ENCODE results near the gene RPL22L1.
A peak's percentile ranks its signal among the peaks of the same experiment; 100 is the strongest.
"Not testable (repeated sequence)": the region's sequence is repeated elsewhere in the genome, so short reads cannot be mapped to it uniquely, and the experiment has no call there.

The RPL22L1 gene

DNA sequence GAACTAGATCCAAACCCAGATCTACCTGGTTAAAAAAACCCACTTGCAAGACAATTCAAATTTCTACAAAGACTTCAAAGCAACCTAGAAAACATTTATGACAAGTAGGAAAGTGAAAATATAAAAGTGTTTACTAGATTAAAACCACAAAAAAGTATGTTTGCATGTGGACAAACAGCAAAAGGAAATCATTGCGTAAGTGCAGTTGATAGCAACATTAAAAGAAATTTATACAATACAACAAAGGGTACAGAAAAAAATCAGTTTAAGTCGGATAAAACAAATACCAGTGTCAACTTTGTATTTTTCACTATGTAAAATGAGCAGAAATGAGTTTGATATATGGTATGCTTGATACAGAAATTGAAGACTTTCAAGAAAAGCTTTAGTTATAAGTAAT lies 35.9 kb upstream of the RPL22L1 start:
- H3K9me3 ChIP-seq (ENCODE audit: control insufficient read depth, insufficient read depth, low read length): peaks cover 8% of the 10 kb centered on the region
- no peak overlapping the region for H3K9ac ChIP-seq (ENCODE audit: low read depth, low read length)
- peaks cover 29% of the 10 kb centered on the region for H3K27me3 ChIP-seq (ENCODE audit: control insufficient read depth, insufficient read depth, low read length)
- H3K4me1 ChIP-seq (ENCODE audit: control insufficient read depth, insufficient read depth, low read length): 0 out of 2 replicates have a peak, but pooled peaks cover 4% of the 10 kb centered on the region
- H3K27ac ChIP-seq (ENCODE audit: low read depth, low read length): no peak overlapping the region
- H3K4me3 ChIP-seq (ENCODE audit: low read depth, low read length): no peak overlapping the region
- 0 out of 2 replicates have a peak, but pooled peaks cover 3% of the 10 kb centered on the region for H3K36me3 ChIP-seq (ENCODE audit: control insufficient read depth, insufficient read depth, low read length)

DNA sequence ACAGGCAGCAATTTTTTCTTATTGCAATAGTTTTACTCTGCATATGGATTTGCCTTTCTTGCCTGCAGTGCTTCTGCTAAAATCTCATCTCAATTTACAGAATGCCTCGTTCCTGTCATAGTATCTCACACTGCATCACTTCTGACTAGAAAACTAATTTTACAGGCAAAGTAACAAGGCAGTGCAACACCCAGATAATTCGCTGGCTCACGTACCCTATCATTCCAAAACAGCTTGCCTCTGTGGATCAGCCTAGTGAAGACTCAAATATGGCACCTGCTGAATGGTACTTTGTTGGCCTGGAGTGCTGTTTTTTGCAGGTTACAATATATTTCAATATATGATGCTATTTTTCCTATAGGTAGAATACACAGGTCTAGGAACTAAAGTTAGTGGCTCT lies 33.1 kb upstream of the RPL22L1 start:
- Histone ChIP-seq H3K9ac (ENCODE audit: low read depth, low read length) (no peak overlapping the region), H3K4me3 (ENCODE audit: low read depth, low read length) (no peak overlapping the region), H3K36me3 (ENCODE audit: control insufficient read depth, insufficient read depth, low read length) (0 out of 2 replicates have a peak, but pooled peaks cover 3% of the 10 kb centered on the region), H3K4me1 (ENCODE audit: control insufficient read depth, insufficient read depth, low read length) (0 out of 2 replicates have a peak, but pooled peaks cover 4% of the 10 kb centered on the region), H3K27ac (ENCODE audit: low read depth, low read length) (no peak overlapping the region), H3K9me3 (ENCODE audit: control insufficient read depth, insufficient read depth, low read length) (no peaks in the 10 kb centered on the region), H3K27me3 (ENCODE audit: control insufficient read depth, insufficient read depth, low read length) (peaks cover 15% of the 10 kb centered on the region)

DNA sequence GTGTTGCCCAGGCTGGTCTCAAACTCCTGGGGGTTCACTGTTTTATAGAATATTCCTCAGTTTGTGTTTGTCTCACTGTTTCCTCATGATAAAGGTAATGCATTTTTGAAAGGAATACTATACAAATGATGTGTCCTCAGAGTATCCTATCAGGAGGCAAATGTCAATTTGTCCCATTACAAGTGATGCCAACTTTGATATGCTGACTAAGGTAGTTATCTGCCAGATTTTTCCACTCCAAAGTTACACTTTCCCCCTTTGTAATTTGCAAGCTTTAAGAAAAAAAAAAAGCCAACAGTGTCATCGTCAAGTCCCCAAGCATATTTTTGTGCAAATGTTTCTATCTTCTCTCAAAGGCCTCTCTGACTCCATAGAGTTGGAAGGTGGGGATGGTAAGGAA lies 29.5 kb upstream of the RPL22L1 start:
- H3K27ac ChIP-seq (ENCODE audit: low read depth, low read length): no peak overlapping the region
- no peaks in the 10 kb centered on the region for H3K36me3 ChIP-seq (ENCODE audit: control insufficient read depth, insufficient read depth, low read length)
- peaks cover 4% of the 10 kb centered on the region; the same call in 1 of the 2 replicates for H3K9me3 ChIP-seq (ENCODE audit: control insufficient read depth, insufficient read depth, low read length)
- H3K9ac ChIP-seq (ENCODE audit: low read depth, low read length): no peak overlapping the region
- no peaks in the 10 kb centered on the region for H3K4me1 ChIP-seq (ENCODE audit: control insufficient read depth, insufficient read depth, low read length)
- H3K27me3 ChIP-seq (ENCODE audit: control insufficient read depth, insufficient read depth, low read length): no peaks in the 10 kb centered on the region
- no peak overlapping the region for H3K4me3 ChIP-seq (ENCODE audit: low read depth, low read length)

DNA sequence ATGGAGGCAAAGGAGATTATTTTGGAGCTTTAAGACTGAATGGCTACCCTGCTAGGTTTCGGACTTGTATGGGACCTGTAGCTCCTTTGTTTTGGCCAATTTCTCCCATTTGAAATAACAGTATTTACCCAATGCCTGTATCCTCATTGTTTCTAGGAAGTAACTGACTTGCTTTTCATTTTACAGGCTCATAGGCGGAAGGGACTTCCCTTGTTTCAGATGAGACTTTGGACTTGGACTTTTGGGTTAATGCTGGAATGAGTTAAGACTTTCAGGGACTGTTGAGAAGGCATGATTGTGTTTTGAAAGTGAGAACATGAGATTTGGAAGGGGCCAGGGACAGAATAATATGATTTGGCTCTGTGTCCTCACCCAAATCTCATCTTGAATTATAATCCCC lies 28.0 kb upstream of the RPL22L1 start:
- H3K27me3 ChIP-seq (ENCODE audit: control insufficient read depth, insufficient read depth, low read length): no peaks in the 10 kb centered on the region
- no peak overlapping the region for H3K9ac ChIP-seq (ENCODE audit: low read depth, low read length)
- no peak overlapping the region for H3K27ac ChIP-seq (ENCODE audit: low read depth, low read length)
- no peaks in the 10 kb centered on the region for H3K36me3 ChIP-seq (ENCODE audit: control insufficient read depth, insufficient read depth, low read length)
- H3K4me1 ChIP-seq (ENCODE audit: control insufficient read depth, insufficient read depth, low read length): no peaks in the 10 kb centered on the region
- no peak overlapping the region for H3K4me3 ChIP-seq (ENCODE audit: low read depth, low read length)
- peaks cover 4% of the 10 kb centered on the region; the same call in 1 of the 2 replicates for H3K9me3 ChIP-seq (ENCODE audit: control insufficient read depth, insufficient read depth, low read length)

DNA sequence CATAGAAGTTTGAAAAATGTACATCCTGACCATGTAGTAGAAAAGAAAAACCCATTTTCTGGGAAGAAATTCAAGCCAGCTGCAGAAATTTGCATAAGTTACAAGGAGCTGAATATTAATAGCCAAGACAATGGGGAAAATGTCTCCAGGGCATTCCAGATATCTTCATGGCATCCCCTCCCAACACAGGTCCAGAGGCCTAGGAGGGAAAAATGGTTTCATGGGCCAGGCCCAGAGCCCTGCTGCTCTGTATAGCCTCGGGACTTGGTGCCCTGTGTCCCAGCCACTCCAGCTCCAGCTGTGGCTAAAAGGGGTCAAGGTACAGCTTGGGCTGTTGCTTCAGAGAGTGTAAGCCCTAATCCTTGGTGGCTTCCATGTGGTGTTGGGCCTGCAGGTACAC lies 27.2 kb upstream of the RPL22L1 start:
- not testable (repeated sequence) for H3K36me3 ChIP-seq (ENCODE audit: control insufficient read depth, insufficient read depth, low read length); H3K27me3 ChIP-seq (ENCODE audit: control insufficient read depth, insufficient read depth, low read length); H3K4me3 ChIP-seq (ENCODE audit: low read depth, low read length); H3K27ac ChIP-seq (ENCODE audit: low read depth, low read length); H3K9me3 ChIP-seq (ENCODE audit: control insufficient read depth, insufficient read depth, low read length); H3K4me1 ChIP-seq (ENCODE audit: control insufficient read depth, insufficient read depth, low read length); H3K9ac ChIP-seq (ENCODE audit: low read depth, low read length)

DNA sequence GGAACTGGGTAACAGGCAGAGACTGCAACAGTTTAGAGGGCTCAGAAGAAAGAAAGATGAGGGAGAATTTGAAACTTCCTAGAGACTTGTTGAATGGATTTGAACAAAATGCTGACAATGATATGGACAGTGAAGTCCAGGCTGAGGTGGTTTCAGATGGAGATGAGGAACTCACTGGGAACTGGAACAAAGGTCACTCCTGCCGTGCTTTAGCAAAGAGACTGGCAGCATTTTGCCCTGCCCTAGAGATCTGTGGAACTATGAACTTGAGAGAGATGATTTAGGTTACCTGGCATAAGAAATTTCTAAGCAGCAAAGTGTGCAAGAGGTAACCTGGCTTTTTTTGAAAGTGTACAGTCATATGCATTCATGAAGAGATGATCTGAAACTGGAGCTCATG lies 26.8 kb upstream of the RPL22L1 start:
- no peaks in the 10 kb centered on the region for H3K27me3 ChIP-seq (ENCODE audit: control insufficient read depth, insufficient read depth, low read length)
- no peak overlapping the region for H3K4me3 ChIP-seq (ENCODE audit: low read depth, low read length)
- no peak overlapping the region for H3K9ac ChIP-seq (ENCODE audit: low read depth, low read length)
- H3K4me1 ChIP-seq (ENCODE audit: control insufficient read depth, insufficient read depth, low read length): no peaks in the 10 kb centered on the region
- H3K27ac ChIP-seq (ENCODE audit: low read depth, low read length): no peak overlapping the region
- H3K9me3 ChIP-seq (ENCODE audit: control insufficient read depth, insufficient read depth, low read length): peaks cover 4% of the 10 kb centered on the region; the same call in 1 of the 2 replicates
- H3K36me3 ChIP-seq (ENCODE audit: control insufficient read depth, insufficient read depth, low read length): no peaks in the 10 kb centered on the region

DNA sequence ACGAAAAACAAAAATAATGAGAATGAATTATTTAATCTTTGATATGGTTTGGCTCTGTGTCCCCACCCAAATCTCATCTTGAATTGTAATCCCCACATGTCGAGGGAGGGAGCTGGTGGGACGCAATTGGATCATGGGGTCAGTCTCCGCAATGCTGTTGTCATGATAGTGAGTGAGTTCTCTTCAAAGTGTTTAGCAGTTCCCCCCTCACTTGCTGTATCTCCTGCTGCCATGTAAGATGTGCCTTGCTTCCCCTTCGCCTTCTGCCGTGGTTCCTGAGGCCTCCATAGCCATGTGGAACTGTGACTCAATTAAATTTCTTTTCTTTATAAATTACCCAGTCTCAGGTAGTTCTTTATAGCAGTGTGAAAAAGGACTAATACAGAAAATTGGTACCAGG lies 26.3 kb upstream of the RPL22L1 start:
- not testable (repeated sequence) for H3K36me3 ChIP-seq (ENCODE audit: control insufficient read depth, insufficient read depth, low read length); H3K9ac ChIP-seq (ENCODE audit: low read depth, low read length); H3K4me1 ChIP-seq (ENCODE audit: control insufficient read depth, insufficient read depth, low read length); H3K27me3 ChIP-seq (ENCODE audit: control insufficient read depth, insufficient read depth, low read length); H3K9me3 ChIP-seq (ENCODE audit: control insufficient read depth, insufficient read depth, low read length); H3K4me3 ChIP-seq (ENCODE audit: low read depth, low read length); H3K27ac ChIP-seq (ENCODE audit: low read depth, low read length)

DNA sequence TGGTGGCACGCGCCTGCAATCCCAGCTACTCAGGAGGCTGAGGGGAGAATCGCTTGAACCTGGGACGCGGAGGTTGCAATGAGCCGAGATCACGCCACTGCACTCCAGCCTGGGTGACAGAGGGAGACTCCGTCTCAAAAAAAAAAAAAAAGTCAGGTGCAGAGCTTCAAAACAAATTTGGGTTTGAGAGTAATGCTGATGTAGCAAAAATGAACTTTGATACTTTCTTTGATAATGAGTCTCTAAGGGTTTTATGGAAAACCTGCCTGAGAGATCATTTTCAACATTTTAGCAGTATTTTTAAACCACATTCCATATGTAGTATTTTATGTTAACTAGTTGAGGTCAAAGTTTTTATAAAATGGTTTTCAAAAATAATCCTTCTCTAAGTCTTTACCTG lies 23.9 kb upstream of the RPL22L1 start:
- no peak overlapping the region for H3K4me3 ChIP-seq (ENCODE audit: low read depth, low read length)
- no peak overlapping the region for H3K27ac ChIP-seq (ENCODE audit: low read depth, low read length)
- no peaks in the 10 kb centered on the region for H3K36me3 ChIP-seq (ENCODE audit: control insufficient read depth, insufficient read depth, low read length)
- no peak overlapping the region for H3K9ac ChIP-seq (ENCODE audit: low read depth, low read length)
- peaks cover 4% of the 10 kb centered on the region; the same call in 1 of the 2 replicates for H3K9me3 ChIP-seq (ENCODE audit: control insufficient read depth, insufficient read depth, low read length)
- no peaks in the 10 kb centered on the region for H3K4me1 ChIP-seq (ENCODE audit: control insufficient read depth, insufficient read depth, low read length)
- no peaks in the 10 kb centered on the region for H3K27me3 ChIP-seq (ENCODE audit: control insufficient read depth, insufficient read depth, low read length)

DNA sequence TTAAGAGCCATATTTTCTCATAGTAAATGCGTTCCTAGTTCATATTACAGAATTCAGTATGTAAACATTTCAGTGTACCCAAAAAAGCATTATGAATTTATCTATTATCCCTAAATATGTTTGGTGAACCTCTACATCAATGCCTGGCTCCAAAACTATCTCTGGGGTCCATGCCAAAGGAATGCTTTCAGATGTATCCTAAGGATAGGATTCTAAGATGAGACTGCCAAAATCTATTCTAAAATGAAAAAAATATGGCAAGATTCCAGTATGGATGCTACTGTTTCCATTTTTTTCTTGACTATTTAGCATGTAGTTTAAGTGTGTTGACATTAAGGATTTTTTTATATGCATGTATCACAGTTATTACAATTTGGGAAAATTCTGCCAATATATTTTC lies 19.6 kb upstream of the RPL22L1 start:
- Histone ChIP-seq H3K9ac (ENCODE audit: low read depth, low read length) (no peak overlapping the region), H3K9me3 (ENCODE audit: control insufficient read depth, insufficient read depth, low read length) (no peaks in the 10 kb centered on the region), H3K4me3 (ENCODE audit: low read depth, low read length) (no peak overlapping the region), H3K27me3 (ENCODE audit: control insufficient read depth, insufficient read depth, low read length) (no peaks in the 10 kb centered on the region), H3K36me3 (ENCODE audit: control insufficient read depth, insufficient read depth, low read length) (no peaks in the 10 kb centered on the region), H3K4me1 (ENCODE audit: control insufficient read depth, insufficient read depth, low read length) (no peaks in the 10 kb centered on the region), H3K27ac (ENCODE audit: low read depth, low read length) (no peak overlapping the region)

DNA sequence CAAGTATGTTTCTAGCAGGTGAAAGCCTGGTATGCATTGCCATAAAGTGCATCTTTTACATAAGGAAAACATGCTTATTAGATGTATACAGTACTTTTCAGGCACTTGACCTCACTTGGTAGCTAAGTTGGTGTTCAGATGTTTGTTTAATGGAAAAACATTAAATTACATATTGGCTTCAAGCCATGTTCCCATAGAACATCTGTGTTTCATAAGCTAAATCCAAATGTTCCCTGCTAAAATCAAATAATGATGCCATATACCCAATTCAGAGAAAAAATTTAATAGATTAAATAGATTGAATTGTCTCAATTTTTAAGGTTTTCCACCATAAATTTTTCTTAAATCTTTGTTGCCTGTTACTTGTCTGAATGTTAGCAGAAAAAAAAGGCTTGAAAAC lies 19.1 kb upstream of the RPL22L1 start:
- Histone ChIP-seq H3K9ac (ENCODE audit: low read depth, low read length) (no peak overlapping the region), H3K27me3 (ENCODE audit: control insufficient read depth, insufficient read depth, low read length) (no peaks in the 10 kb centered on the region), H3K9me3 (ENCODE audit: control insufficient read depth, insufficient read depth, low read length) (no peaks in the 10 kb centered on the region), H3K4me1 (ENCODE audit: control insufficient read depth, insufficient read depth, low read length) (no peaks in the 10 kb centered on the region), H3K36me3 (ENCODE audit: control insufficient read depth, insufficient read depth, low read length) (no peaks in the 10 kb centered on the region), H3K27ac (ENCODE audit: low read depth, low read length) (no peak overlapping the region), H3K4me3 (ENCODE audit: low read depth, low read length) (no peak overlapping the region)

DNA sequence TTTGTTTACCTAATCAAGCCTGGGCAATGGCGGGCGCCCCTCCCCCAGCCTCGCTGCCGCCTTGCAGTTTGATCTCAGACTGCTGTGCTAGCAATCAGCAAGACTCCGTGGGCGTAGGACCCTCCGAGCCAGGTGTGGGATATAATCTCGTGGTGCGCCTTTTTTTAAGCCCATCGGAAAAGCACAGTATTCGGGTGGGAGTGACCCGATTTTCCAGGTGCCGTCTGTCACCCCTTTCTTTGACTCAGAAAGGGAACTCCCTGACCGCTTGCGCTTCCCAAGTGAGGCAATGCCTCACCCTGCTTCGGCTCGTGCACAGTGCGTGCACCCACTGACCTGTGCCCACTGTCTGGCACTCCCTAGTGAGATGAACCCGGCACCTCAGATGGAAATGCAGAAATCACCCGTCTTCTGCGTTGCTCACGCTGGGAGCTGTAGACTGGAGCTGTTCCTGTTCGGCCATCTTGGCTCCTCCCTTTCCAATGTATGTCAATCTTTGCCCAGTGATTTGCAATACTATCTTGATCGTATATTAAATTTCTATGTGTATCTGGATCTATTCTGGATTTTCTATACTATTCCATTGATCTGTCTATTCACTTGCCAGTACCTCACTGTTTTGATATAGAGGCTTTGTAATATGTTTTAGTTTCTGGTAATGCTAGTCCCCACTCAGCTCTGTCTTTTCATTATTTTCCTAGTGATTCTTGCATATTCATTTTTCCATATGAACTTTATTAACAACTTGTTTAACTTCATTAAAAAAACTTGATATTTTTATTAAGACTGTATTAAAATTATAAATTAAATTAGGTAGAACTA lies 14.3 kb upstream of the RPL22L1 start:
- not testable (repeated sequence) for H3K27me3 ChIP-seq (ENCODE audit: control insufficient read depth, insufficient read depth, low read length); H3K4me1 ChIP-seq (ENCODE audit: control insufficient read depth, insufficient read depth, low read length); H3K9me3 ChIP-seq (ENCODE audit: control insufficient read depth, insufficient read depth, low read length); H3K9ac ChIP-seq (ENCODE audit: low read depth, low read length); H3K27ac ChIP-seq (ENCODE audit: low read depth, low read length); H3K36me3 ChIP-seq (ENCODE audit: control insufficient read depth, insufficient read depth, low read length)
- H3K4me3 ChIP-seq (ENCODE audit: low read depth, low read length): peak overlapping the region; percentile 21; the same call in 1 of the 2 replicates
